ENCODE results near the gene TGFBR2. TPM values are rescaled to one million over a fixed set of nuclear protein-coding genes. Genes with fewer than 3 reads are reported as not detected.

Gene TGFBR2
- total RNA-seq, 1 donor from 2014 or later = 5.8 TPM

DNA sequence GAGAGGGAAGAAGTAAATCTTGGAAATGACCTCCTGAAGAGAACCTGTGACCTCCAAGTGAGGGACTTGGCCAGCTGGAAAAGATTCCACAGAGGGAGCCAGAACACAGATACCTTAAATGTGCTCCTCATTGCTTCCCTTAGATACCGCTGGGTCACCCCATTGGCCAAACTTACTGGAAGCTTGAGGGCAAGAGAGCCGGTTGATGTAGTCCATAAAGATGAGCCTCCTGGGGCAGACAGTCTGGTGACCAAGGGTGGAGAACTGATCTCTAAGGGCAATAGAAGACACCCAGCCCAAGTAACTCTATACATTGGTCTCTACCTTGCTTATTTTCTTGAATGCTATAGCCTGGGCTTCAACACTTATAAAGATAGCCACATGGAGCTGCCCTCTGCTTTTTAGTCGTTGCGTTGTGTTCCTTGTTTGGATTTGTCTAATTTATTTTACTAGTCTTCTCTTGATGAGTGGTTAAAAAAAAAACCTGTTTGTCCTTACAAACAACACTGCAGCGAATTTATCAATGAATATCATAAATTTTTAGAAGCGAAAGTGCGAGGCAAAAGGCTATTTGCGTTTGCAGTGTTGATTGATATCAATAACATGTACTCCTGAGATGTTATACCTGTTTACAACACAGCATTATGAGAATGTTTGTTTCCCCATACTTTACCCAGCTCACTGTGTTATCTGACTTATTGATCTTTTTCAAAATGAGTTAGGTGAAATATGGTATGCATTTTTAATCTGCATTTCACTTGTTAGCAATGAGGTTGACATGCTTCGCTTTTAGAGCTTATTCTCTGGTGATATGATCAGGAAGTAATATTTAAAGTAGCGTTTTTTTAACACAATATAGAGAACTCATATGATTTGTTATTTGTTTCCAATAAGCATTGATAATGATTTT is 31.2 kb downstream of the TGFBR2 start:
- DNase-seq = no peak

DNA sequence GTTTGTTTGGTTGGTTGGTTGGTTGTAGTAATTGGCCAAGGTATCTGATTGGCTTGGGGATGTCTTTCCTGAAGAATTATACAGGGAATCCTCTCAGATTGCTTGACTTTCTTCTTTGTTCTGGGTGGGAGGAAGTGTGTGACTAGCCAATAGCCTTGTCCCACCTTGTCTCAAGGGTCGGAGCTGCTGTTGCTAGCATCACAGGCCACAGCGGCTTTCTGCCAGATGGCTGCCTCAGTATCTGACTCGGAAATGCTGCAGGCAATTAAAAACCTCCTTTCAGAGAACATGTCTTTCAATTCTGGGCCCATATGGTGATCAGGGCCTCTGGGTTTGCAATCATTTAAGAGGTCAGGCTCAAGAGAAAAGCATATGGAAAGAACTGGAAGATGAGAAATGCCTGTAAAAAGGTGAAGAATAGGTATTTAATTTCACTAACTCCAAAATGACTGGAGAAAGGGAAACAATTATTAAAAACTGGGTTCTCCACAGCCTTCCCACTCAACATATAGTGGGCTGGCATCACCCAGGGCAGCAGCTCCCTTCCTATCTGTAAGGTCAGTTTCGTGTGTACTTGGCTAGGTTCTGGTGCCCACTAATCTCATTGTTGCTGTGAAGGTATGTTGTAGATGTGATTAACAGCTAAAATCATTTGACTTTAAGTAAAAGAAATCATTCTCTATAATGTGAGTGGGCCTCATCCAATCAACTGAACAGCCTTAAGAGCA is 32.4 kb downstream of the TGFBR2 start:
- DNase-seq = no peak

GRCh38 chr3:30639937-30640336 is 33.5 kb downstream of the TGFBR2 start:
- DNase-seq = no peak

- no peak for DNase-seq
Observed at GRCh38 chr3:30640851-30641250, 34.5 kb downstream of the TGFBR2 start.

DNA sequence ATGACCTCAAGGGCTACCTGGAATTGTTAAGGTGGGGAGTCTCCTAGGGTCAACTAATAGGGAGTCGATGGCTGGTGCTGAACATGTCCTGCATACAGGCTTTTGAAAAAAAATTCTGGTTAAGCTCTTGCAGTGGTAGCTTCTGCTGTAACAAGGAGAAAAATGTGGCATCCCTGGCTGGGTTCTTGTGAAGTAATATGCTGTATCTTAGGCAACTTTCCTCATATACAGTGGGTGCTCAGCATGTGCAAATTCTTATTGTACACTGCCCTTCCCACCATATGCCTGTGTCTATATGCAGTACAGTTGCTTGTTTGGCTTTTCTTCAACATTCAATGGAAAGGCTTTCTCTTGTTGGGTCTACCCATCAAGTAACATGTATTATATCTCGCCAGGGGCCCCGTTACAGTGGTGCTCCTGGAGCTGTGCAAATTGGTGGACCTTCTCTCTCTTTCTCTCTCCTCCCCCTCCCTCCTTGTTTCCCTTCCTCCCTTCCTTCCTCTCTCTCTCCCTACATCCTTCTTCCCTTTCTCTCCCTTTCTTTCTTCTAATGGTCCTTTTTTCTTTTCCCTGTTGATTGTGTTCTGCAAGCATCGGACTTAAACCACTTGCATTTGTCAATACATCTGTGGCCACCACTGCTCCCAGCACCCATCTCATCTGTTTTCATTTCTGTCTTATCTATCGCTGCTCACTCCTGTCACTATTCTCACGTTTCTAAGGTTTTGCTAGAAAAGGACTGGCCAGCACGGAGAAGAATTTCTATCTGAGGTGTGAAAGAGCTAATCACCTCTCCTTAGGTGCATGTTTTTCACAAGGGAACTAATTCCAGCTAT is 35.2 kb downstream of the TGFBR2 start:
- no peak for DNase-seq

DNA sequence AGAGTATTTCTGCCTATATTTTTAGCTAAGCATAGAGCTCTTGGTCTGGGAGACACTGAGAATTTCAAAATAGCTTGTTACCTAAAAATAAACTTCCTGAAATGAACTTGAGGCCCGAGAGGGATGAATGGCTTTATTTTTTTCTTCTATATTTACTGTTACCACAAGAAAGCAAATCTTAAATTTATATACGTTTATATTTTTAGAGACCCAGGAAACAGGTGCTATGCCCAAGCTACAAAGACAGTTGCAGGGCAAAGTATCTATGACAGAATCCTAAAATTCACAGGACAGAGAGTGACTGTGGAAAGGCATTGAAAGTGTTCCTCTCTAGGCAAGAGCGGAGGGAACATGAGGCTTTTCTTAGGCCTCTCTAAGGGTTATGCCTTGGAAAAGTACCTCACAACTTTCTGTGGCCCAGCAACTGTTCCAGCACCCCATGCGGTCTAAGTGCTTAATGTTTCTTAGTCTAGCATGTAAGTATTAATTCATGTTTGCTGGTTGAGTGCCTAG is 36.5 kb downstream of the TGFBR2 start:
- no peak for DNase-seq

DNA sequence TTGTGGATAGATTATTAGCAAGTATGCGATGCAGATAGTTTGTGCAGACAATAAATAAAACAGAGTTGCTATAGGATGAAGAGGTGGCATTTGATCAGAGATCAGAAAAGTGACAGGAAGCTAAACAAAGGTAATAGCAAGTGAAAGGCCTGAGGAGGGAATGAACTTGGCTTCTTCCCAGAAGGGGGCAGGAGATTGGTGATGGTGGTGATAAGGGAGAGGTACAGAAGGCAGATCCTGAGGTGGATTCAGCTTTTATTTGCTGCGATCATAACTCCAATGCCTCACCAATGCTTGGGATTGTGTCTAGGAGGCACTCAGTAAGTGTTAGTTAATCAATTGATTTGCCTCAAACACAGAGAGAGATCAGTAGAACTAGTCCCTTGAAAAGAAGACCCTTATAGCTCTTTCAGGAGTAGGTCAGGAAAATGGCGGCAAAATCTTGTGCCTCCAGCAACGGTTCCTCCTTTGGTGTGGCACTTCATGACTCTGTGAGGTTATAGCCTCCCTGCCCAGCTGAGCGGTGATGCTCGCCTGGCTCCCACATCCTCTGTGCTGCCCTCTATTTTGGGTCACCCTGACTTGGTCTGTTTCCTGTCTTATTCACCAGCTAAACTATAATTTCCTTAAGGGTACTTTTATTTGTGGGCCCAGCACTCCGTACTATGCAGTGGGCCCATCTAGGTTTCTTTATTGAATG is 37.5 kb downstream of the TGFBR2 start:
- no peak for DNase-seq

- DNase-seq = no peak
Observed at GRCh38 chr3:30644615-30645014, 38.2 kb downstream of the TGFBR2 start.

- DNase-seq = no peak
Observed at GRCh38 chr3:30645077-30645476, 38.7 kb downstream of the TGFBR2 start.

DNA sequence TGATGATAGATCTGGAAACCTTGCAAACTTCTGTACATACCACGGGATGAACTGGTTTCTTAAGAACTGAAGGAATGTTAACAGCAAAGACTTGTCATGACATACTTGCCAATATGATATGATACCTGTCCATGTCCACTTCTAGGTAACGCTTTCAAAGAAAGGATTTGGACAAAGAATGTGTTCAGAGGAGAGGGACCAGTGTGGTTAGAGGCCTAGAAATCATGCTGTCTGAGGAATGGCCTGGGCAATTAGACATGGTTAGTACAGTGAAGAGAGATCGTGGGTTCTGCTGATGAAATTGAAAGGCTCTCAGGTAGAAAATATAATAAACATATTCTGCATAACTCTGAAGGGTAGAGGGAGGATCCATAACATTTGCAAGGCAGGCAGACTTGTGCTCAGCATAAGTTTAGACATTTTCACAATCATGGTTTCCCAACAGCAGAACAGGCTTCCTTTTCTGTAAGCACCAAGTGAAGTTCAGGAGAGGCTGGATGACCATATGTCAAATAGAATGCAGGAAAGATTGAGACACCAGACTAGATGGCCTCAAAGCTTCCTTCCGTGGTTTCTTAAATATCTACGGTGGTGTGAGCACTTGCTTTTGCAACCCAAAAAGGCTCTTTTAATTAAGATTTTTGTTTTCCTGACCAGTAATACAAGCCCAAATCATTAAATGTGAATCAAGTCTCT is 39.9 kb downstream of the TGFBR2 start:
- DNase-seq = no peak

DNA sequence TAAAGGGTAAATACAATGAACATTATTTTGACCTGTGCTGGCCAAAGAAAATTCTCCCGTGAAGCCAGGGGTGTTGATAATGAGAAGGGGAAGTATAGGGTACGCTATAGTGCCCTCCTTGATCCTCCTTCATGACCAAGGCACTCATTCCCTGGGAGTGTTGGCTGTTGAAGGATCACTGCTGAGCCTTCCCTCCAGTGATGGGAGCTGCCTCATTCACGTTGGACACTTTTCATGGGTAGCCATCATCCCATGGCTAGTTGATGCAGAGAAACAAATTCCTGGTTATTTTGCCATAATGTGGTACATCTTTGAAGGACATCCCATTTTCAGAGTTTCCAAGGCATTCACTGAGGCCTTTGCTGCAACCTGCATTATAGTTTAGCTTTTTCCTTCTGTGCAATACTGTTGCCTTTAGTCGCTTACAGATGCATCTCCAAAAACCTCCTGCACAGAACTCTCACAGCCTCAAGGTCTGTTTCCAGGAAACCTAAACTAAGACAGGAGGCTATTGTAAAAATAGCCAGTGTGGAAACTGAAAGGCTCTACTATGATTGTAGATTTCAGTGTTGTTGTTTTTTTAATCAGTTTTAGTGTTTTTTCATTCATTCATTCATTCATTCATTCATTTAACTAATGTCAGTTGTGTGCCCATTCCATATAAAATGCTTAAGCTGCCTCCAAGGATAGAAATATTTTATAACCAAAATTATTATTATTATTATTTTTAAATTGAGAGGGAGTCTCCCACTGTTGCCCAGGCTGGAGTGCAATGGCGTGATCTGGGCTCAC is 40.8 kb downstream of the TGFBR2 start:
- no peak for DNase-seq

- DNase-seq = no peak
Observed at GRCh38 chr3:30648670-30649357, 42.4 kb downstream of the TGFBR2 start.

DNA sequence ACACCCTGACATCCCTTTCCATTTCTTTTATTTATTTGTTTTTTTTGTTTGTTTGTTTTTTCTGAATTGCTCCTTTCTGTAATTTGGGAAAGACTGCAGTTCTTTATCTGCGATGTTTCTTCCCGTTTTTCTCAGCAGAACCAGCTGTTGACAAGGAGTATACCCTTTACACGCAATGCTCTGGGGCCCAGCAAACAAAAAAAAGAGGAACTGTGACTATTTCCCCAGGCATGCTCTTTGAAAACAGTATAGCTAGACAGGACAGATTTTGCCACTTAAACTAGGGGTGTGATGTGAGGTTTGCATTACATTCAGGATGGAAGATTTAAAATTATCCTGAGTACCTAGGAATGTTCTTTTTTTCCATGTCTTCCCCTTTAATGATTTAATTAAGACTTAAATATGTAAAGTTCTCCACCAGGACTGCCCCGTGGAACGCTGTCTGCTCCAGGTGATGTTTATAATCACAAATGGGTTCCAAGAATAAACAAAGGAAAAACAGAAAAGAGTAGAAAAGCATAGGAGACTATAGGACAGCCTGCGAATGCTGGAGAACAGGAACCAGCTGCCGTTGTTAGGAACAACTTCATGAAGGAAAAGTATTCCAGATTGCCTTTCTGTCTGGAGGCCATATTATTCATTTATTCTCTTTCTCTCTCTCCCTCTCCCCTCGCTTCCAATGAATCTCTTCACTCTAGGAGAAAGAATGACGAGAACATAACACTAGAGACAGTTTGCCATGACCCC is 43.3 kb downstream of the TGFBR2 start:
- no peak for DNase-seq

DNA sequence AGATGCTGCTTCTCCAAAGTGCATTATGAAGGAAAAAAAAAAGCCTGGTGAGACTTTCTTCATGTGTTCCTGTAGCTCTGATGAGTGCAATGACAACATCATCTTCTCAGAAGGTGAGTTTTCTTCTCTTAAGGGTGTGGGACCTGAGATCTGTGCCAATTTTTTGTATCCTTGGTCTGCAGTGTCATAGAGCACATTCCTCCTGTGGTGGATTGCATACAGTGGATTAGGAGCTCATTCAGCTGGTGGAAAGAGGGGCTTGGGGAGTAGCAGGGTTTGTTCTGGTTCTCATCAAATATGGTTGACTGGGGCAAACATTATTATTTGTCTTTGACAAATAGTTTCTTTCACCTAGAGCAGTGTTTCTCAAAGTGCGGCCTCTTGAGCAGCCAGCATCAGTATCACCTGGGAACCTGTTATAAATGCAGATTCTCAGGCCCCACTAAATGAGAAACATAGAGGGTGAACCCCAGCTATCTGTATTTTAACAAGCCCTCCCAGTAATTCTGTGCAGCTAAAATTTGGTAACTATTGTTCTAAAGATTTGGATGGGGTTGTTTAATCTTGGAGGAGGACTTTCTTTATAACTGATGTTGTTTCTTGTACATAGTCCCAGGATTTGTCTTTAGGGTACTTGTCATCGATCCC is 44.1 kb downstream of the TGFBR2 start:
- DNase-seq = no peak

DNA sequence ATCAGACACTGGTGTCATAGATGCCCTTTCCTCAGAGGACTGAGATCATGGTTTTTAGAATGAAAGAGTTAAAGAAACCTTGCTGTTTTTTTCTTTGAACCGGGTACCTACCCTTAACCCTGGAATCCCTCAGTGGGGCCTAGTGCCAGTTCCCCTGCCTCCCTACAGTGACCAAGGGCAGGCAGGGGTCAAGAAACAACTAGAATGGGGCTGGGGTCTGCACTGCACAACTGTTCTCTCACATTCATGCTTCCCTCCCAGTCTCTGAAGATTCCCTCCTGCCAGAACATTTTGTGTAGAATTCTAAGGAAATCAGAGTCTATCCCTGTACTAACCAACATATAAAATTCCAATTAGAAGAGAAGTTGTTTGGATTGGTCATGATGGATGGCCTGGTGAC is 47.9 kb downstream of the TGFBR2 start:
- no peak for DNase-seq

- no peak for DNase-seq
Observed at GRCh38 chr3:30655187-30655812, 48.9 kb downstream of the TGFBR2 start.

- DNase-seq = no peak
Observed at GRCh38 chr3:30656624-30657141, 50.3 kb downstream of the TGFBR2 start.

- no peak for DNase-seq
Observed at GRCh38 chr3:30657914-30658313, 51.5 kb downstream of the TGFBR2 start.

Measured in occipital lobe (tissue), 2 donors.